H9 (cell line): ENCODE results near the gene BRI3BP. TPM values are rescaled to one million over a fixed set of nuclear protein-coding genes. Genes with fewer than 3 reads are reported as not detected.

Source experiments
- DNase-seq: peaks from one replicate; pipeline ENCODE4 v3.0.0-alpha.2; 2017
- H2AFZ ChIP-seq: one replicate; pipeline ENCODE4 v1.6.1; 2013; ENCODE audit warnings: mild to moderate bottlenecking, low read length, control low read depth, moderate library complexity
- H2AK5ac ChIP-seq: 2 replicates; pipeline ENCODE4 v1.6.1; 2013; ENCODE audit warnings: low read length, control low read depth, mixed read lengths; ENCODE audit not compliant: insufficient read length
- H2BK120ac ChIP-seq: one replicate; pipeline ENCODE4 v1.6.1; 2013; ENCODE audit warnings: low read depth, mild to moderate bottlenecking, low read length, control low read depth, inconsistent platforms; ENCODE audit not compliant: poor library complexity, severe bottlenecking
- H2BK12ac ChIP-seq: 2 replicates; pipeline ENCODE4 v1.6.1; 2013; ENCODE audit warnings: low read length, control low read depth, mixed read lengths, low read depth; ENCODE audit not compliant: insufficient read length
- H2BK15ac ChIP-seq: 2 replicates; pipeline ENCODE4 v1.6.1; 2013; ENCODE audit warnings: low read depth, low read length, control low read depth
- H2BK20ac ChIP-seq: one replicate; pipeline ENCODE4 v1.6.1; 2013; ENCODE audit warnings: low read depth, mild to moderate bottlenecking, low read length, control low read depth, inconsistent platforms; ENCODE audit not compliant: poor library complexity, severe bottlenecking
- H2BK5ac ChIP-seq: 2 replicates; pipeline ENCODE4 v1.6.1; 2013; ENCODE audit warnings: low read length, control low read depth, mixed read lengths; ENCODE audit not compliant: insufficient read length
- H3K14ac ChIP-seq: 2 replicates; pipeline ENCODE4 v1.6.1; 2013; ENCODE audit warnings: low read length, control low read depth; ENCODE audit not compliant: insufficient read depth
- H3K18ac ChIP-seq: 2 replicates; pipeline ENCODE4 v1.6.1; 2013; ENCODE audit warnings: low read depth, mild to moderate bottlenecking, mixed read lengths, low read length, control low read depth; ENCODE audit not compliant: insufficient read length
- H3K23ac ChIP-seq: 2 replicates; pipeline ENCODE4 v1.6.1; 2013; ENCODE audit warnings: low read length, control low read depth, mixed read lengths, low read depth; ENCODE audit not compliant: insufficient read length
- H3K23me2 ChIP-seq: 2 replicates; pipeline ENCODE4 v1.6.1; 2013; ENCODE audit warnings: low read depth, mild to moderate bottlenecking, mixed read lengths, low read length, control low read depth; ENCODE audit not compliant: insufficient read length, poor library complexity, severe bottlenecking
- H3K27ac ChIP-seq: 2 replicates; pipeline ENCODE4 v1.5.1; 2013; ENCODE audit warnings: low read length, control low read depth, mixed read lengths, low read depth; ENCODE audit not compliant: insufficient read length
- H3K27me3 ChIP-seq: 2 replicates; pipeline ENCODE4 v1.6.1; 2013; ENCODE audit warnings: low read length, control low read depth, inconsistent platforms; ENCODE audit not compliant: insufficient read depth
- H3K4ac ChIP-seq: 2 replicates; pipeline ENCODE4 v1.6.1; 2013; ENCODE audit warnings: low read depth, mild to moderate bottlenecking, control low read depth, inconsistent platforms, low read length, moderate library complexity
- H3K4me1 ChIP-seq: 2 replicates; pipeline ENCODE4 v1.6.1; 2013; ENCODE audit warnings: low read length, control low read depth, inconsistent platforms; ENCODE audit not compliant: insufficient read depth
- H3K4me2 ChIP-seq: 2 replicates; pipeline ENCODE4 v1.6.1; 2013; ENCODE audit warnings: low read length, control low read depth, mixed read lengths; ENCODE audit not compliant: insufficient read length, insufficient read depth
- H3K56ac ChIP-seq: 2 replicates; pipeline ENCODE4 v1.6.1; 2013; ENCODE audit warnings: low read depth, mild to moderate bottlenecking, mixed read lengths, low read length, control low read depth; ENCODE audit not compliant: insufficient read length
- H3K79me1 ChIP-seq: 2 replicates; pipeline ENCODE4 v1.6.1; 2013; ENCODE audit warnings: low read depth, mild to moderate bottlenecking, moderate library complexity, low read length, control low read depth, inconsistent platforms; ENCODE audit not compliant: insufficient read depth, poor library complexity, severe bottlenecking
- H3K79me2 ChIP-seq: 2 replicates; pipeline ENCODE4 v1.6.1; 2013; ENCODE audit warnings: low read length, control low read depth, inconsistent platforms; ENCODE audit not compliant: insufficient read depth
- H3K9ac ChIP-seq: 2 replicates; pipeline ENCODE4 v1.6.1; 2013; ENCODE audit warnings: low read length, control low read depth, mixed read lengths; ENCODE audit not compliant: insufficient read length; ENCODE audit errors: extremely low read depth
- H3K9me3 ChIP-seq: one replicate; pipeline ENCODE4 v1.6.1; 2013; ENCODE audit warnings: low read depth, low read length, inconsistent platforms; ENCODE audit not compliant: control insufficient read depth
- H3T11ph ChIP-seq: one replicate; pipeline ENCODE4 v1.6.1; 2013; ENCODE audit warnings: mild to moderate bottlenecking, low read length, control low read depth, inconsistent platforms
- H4K20me1 ChIP-seq: one replicate; pipeline ENCODE4 v1.6.1; 2013; ENCODE audit not compliant: control insufficient read depth, insufficient read length, insufficient read depth
- H4K5ac ChIP-seq: 2 replicates; pipeline ENCODE4 v1.6.1; 2013; ENCODE audit warnings: low read depth, mild to moderate bottlenecking, mixed read lengths, low read length, control low read depth; ENCODE audit not compliant: insufficient read length
- H4K8ac ChIP-seq: replicated peaks from 2 replicates; pipeline ENCODE4 v1.6.1; 2013; ENCODE audit warnings: low read length, control low read depth, mixed read lengths, low read depth; ENCODE audit not compliant: insufficient read length
- H4K91ac ChIP-seq: 2 replicates; pipeline ENCODE4 v1.6.1; 2013; ENCODE audit warnings: low read depth, mild to moderate bottlenecking, moderate library complexity, mixed read lengths, low read length, control low read depth; ENCODE audit not compliant: insufficient read length
- H3K27ac Mint-ChIP-seq, 3 experiments: 2 replicates in 2 of 3; 3 replicates in 1 of 3; pipeline ENCODE4 v1.8.0; 2020 to 2021; ENCODE audit warnings: mixed read lengths in 3 of 3, mild to moderate bottlenecking in 1 of 3, moderate library complexity in 1 of 3
- H3K27me3 Mint-ChIP-seq: 2 replicates; pipeline ENCODE4 v1.8.0; 2021; ENCODE audit warnings: low read depth, mild to moderate bottlenecking, moderate library complexity, mixed read lengths
- H3K36me3 Mint-ChIP-seq, 3 experiments: 2 replicates in 2 of 3; 3 replicates in 1 of 3; pipeline ENCODE4 v1.8.0; 2020 to 2021; ENCODE audit warnings: low read depth in 3 of 3, mixed read lengths in 3 of 3; ENCODE audit not compliant: insufficient read depth in 1 of 3
- H3K4me1 Mint-ChIP-seq, 2 experiments: 2 replicates each; pipeline ENCODE4 v1.8.0; 2020; ENCODE audit warnings: mixed read lengths in 2 of 2
- H3K4me3 Mint-ChIP-seq, 2 experiments: 2 replicates in 1 of 2; 3 replicates in 1 of 2; pipeline ENCODE4 v1.8.0; 2020 to 2021; ENCODE audit warnings: mild to moderate bottlenecking in 2 of 2, mixed read lengths in 2 of 2, moderate library complexity in 1 of 2
- H3K9me3 Mint-ChIP-seq, 2 experiments: 2 replicates in 1 of 2; 3 replicates in 1 of 2; pipeline ENCODE4 v1.8.0; 2020; ENCODE audit warnings: mild to moderate bottlenecking in 2 of 2, mixed read lengths in 2 of 2, moderate library complexity in 1 of 2
- WGBS: extraction: QIAGEN DNeasy Blood & Tissue Kit; methylation state at CpG from one replicate; pipeline ENCODE4 v1.1.7; 2013; ENCODE audit warnings: missing lambda C conversion rate, low lambda C conversion rate, mixed read lengths; ENCODE audit not compliant: insufficient read length; ENCODE audit errors: extremely low coverage; 5-methylcytosine and 5-hydroxymethylcytosine counted together
- total RNA-seq: library from RNA; stranded (reverse); gene quantifications from 2 replicates; pipeline ENCODE4 v1.2.1, GENCODE V29; 2021
- TF ChIP-seq, protein P1 (sequence below): fragments of 200-600 bp; sonication (generic); conservative IDR thresholded peaks from 3 replicates; pipeline ENCODE4 v1.8.0; 2021; ENCODE audit warnings: antibody characterized with exemption, mild to moderate bottlenecking

Gene BRI3BP
- total RNA-seq, 1 experiment from 2014 or later = 10.5 TPM

DNA sequence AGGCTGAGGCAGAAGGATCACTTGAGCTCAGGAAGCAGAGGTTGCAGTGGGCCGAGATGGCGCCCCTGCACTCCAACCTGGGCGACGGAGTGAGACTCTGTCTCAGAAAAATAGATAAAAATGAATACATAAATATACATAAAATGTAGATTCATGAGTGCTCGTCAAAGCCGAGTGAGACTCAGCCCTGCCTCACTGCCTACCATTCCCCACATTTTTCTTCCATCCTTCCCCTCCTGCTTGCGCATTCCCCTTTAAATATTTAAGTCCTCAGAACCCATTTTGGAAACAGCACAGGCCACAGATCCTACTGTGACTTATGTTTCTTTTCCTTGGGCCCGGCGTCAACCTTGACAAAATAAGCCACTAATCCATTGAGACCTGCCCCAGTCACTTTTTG, 39.8 kb downstream of the BRI3BP start:
- H3K27me3 ChIP-seq = no peaks in the 10 kb centered on the region
- H2BK120ac ChIP-seq = no peak overlapping the region
- H3K27ac ChIP-seq = no peak overlapping the region
- H3K4me2 ChIP-seq = no peak overlapping the region
- Mint-ChIP-seq H3K4me1 (peaks cover 5% of the 10 kb centered on the region in 2 experiments), H3K27ac (peak overlapping the region in 1 of 3 experiments; percentile 41; a peak in 3 of 7 replicates), H3K27me3 (no peaks in the 10 kb centered on the region), H3K4me3 (no peak overlapping the region), H3K9me3 (peaks cover 4 to 10% of the 10 kb centered on the region in 2 experiments), H3K36me3 (peaks cover 3 to 5% (median 4%) of the 10 kb centered on the region in 3 experiments; a peak in 4 of 7 replicates)
- no peak overlapping the region for H3K4ac ChIP-seq
- no peak overlapping the region for H2AK5ac ChIP-seq
- no peak overlapping the region for H2AFZ ChIP-seq
- no peak for DNase-seq
- no peak overlapping the region for H3K23ac ChIP-seq
- no peaks in the 10 kb centered on the region for H3K9me3 ChIP-seq
- no peak overlapping the region for H2BK20ac ChIP-seq
- H4K8ac ChIP-seq = no peak overlapping the region
- no peak overlapping the region for H4K91ac ChIP-seq
- no peak overlapping the region for H3K9ac ChIP-seq
- H2BK5ac ChIP-seq = no peak overlapping the region
- no peak overlapping the region for H3K14ac ChIP-seq
- no peak overlapping the region for H3T11ph ChIP-seq
- no peaks in the 10 kb centered on the region for H4K20me1 ChIP-seq
- no peak overlapping the region for H2BK15ac ChIP-seq
- H2BK12ac ChIP-seq = no peak overlapping the region
- no peak overlapping the region for H3K18ac ChIP-seq
- no peaks in the 10 kb centered on the region for H3K79me2 ChIP-seq
- no peak overlapping the region for H4K5ac ChIP-seq
- no CpG with 5 or more reads among the region's 9 CpGs for WGBS
- H3K4me1 ChIP-seq = no peaks in the 10 kb centered on the region
- TF ChIP-seq, protein P1, sequence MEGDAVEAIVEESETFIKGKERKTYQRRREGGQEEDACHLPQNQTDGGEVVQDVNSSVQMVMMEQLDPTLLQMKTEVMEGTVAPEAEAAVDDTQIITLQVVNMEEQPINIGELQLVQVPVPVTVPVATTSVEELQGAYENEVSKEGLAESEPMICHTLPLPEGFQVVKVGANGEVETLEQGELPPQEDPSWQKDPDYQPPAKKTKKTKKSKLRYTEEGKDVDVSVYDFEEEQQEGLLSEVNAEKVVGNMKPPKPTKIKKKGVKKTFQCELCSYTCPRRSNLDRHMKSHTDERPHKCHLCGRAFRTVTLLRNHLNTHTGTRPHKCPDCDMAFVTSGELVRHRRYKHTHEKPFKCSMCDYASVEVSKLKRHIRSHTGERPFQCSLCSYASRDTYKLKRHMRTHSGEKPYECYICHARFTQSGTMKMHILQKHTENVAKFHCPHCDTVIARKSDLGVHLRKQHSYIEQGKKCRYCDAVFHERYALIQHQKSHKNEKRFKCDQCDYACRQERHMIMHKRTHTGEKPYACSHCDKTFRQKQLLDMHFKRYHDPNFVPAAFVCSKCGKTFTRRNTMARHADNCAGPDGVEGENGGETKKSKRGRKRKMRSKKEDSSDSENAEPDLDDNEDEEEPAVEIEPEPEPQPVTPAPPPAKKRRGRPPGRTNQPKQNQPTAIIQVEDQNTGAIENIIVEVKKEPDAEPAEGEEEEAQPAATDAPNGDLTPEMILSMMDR = no peak
- no peaks in the 10 kb centered on the region for H3K23me2 ChIP-seq
- H3K56ac ChIP-seq = no peak overlapping the region
- no peaks in the 10 kb centered on the region for H3K79me1 ChIP-seq
